GM23338 (cell line): ENCODE data around the gene SLC35B4. TPM values are rescaled to one million over a fixed set of nuclear protein-coding genes. Genes with fewer than 3 reads are reported as not detected.

ENCODE experiments used
- CTCF ChIP-seq, 2 experiments: fragments of 200-600 bp in 1 of 2; sonication (generic) in 1 of 2; conservative IDR thresholded peaks; 2 replicates each; pipeline versions ENCODE4 v1.5.1 to v1.6.1; 2016 to 2017; ENCODE audit warnings: antibody characterized with exemption in 2 of 2, low read depth in 2 of 2, mild to moderate bottlenecking in 2 of 2, moderate library complexity in 1 of 2
- JUNB ChIP-seq: IDR thresholded peaks from one replicate; pipeline ENCODE4 v1.6.1; 2016; ENCODE audit warnings: antibody characterized with exemption; ENCODE audit not compliant: unreplicated experiment
- STAT1 ChIP-seq: IDR thresholded peaks from one replicate; pipeline ENCODE4 v1.6.1; 2016; ENCODE audit warnings: antibody characterized with exemption; ENCODE audit not compliant: unreplicated experiment
- ZNF331 ChIP-seq: fragments of 250-450 bp; sonication (Bioruptor Pico); IDR thresholded peaks from 2 replicates; pipeline ENCODE4 v1.5.0; 2020; ENCODE audit warnings: low read depth, mild to moderate bottlenecking, moderate library complexity
- polyA plus RNA-seq: library from polyadenylated mRNA; unstranded; fragments of >200 nt; fragmentation: Nextera tagmentation; extraction: Ambion mirVana; gene quantifications from 2 replicates; pipeline ENCODE4 v1.2.1, GENCODE V29; 2016
- total RNA-seq: library from RNA; depleted of rRNA; stranded (reverse); fragments of >200 nt; shearing (Covaris generic); gene quantifications from 2 replicates; pipeline ENCODE4 v1.2.3, GENCODE V29; 2014
- TF ChIP-seq, protein P1 (sequence below): fragments of 250-450 bp; sonication (Bioruptor Pico); IDR thresholded peaks from 2 replicates; pipeline ENCODE4 v1.5.0; 2020; ENCODE audit warnings: mild to moderate bottlenecking, moderate library complexity
- TF ChIP-seq, protein P2 (sequence below): IDR thresholded peaks from one replicate; pipeline ENCODE4 v1.6.1; 2018; ENCODE audit warnings: antibody characterized with exemption; ENCODE audit not compliant: unreplicated experiment

Gene SLC35B4
- total and polyA plus RNA-seq, 2 experiments from 2014 or later = 22.6 to 29.7 TPM

DNA sequence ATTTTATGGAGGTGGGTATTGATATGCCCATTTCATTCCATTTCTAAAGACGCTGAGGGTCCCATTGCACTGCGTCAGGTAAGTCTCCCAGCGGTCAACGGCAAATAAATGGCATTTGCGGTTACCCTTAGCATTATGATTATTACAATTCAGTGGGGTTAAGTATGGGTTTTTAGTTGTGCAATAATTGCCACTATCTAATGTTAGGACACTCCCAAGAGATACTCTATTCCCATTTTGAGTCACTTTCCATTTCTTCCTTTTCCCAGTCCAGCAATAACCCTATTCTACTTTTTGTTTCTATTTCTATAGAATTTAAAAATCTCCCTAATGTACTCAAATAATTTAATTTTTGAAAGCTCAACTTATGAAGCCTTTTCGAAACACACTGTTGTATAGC, 4.0 kb downstream of the SLC35B4 start (continued):
- TF ChIP-seq, protein P1, sequence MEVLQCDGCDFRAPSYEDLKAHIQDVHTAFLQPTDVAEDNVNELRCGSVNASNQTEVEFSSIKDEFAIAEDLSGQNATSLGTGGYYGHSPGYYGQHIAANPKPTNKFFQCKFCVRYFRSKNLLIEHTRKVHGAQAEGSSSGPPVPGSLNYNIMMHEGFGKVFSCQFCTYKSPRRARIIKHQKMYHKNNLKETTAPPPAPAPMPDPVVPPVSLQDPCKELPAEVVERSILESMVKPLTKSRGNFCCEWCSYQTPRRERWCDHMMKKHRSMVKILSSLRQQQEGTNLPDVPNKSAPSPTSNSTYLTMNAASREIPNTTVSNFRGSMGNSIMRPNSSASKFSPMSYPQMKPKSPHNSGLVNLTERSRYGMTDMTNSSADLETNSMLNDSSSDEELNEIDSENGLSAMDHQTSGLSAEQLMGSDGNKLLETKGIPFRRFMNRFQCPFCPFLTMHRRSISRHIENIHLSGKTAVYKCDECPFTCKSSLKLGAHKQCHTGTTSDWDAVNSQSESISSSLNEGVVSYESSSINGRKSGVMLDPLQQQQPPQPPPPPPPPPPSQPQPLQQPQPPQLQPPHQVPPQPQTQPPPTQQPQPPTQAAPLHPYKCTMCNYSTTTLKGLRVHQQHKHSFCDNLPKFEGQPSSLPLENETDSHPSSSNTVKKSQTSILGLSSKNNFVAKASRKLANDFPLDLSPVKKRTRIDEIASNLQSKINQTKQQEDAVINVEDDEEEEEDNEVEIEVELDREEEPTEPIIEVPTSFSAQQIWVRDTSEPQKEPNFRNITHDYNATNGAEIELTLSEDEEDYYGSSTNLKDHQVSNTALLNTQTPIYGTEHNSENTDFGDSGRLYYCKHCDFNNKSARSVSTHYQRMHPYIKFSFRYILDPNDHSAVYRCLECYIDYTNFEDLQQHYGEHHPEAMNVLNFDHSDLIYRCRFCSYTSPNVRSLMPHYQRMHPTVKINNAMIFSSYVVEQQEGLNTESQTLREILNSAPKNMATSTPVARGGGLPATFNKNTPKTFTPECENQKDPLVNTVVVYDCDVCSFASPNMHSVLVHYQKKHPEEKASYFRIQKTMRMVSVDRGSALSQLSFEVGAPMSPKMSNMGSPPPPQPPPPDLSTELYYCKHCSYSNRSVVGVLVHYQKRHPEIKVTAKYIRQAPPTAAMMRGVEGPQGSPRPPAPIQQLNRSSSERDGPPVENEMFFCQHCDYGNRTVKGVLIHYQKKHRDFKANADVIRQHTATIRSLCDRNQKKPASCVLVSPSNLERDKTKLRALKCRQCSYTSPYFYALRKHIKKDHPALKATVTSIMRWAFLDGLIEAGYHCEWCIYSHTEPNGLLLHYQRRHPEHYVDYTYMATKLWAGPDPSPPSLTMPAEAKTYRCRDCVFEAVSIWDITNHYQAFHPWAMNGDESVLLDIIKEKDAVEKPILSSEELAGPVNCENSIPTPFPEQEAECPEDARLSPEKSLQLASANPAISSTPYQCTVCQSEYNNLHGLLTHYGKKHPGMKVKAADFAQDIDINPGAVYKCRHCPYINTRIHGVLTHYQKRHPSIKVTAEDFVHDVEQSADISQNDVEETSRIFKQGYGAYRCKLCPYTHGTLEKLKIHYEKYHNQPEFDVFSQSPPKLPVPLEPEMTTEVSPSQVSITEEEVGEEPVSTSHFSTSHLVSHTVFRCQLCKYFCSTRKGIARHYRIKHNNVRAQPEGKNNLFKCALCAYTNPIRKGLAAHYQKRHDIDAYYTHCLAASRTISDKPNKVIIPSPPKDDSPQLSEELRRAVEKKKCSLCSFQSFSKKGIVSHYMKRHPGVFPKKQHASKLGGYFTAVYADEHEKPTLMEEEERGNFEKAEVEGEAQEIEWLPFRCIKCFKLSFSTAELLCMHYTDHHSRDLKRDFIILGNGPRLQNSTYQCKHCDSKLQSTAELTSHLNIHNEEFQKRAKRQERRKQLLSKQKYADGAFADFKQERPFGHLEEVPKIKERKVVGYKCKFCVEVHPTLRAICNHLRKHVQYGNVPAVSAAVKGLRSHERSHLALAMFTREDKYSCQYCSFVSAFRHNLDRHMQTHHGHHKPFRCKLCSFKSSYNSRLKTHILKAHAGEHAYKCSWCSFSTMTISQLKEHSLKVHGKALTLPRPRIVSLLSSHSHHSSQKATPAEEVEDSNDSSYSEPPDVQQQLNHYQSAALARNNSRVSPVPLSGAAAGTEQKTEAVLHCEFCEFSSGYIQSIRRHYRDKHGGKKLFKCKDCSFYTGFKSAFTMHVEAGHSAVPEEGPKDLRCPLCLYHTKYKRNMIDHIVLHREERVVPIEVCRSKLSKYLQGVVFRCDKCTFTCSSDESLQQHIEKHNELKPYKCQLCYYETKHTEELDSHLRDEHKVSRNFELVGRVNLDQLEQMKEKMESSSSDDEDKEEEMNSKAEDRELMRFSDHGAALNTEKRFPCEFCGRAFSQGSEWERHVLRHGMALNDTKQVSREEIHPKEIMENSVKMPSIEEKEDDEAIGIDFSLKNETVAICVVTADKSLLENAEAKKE (CRISPR knock-in tag) = no peak
- TF ChIP-seq STAT1 (no peak), ZNF331 (no peak), CTCF (conservative IDR thresholded peaks at IDR 0.05; ENCODE audit: low read depth in 2 of 2) (no peak), JUNB (no peak)
- TF ChIP-seq, protein P2, sequence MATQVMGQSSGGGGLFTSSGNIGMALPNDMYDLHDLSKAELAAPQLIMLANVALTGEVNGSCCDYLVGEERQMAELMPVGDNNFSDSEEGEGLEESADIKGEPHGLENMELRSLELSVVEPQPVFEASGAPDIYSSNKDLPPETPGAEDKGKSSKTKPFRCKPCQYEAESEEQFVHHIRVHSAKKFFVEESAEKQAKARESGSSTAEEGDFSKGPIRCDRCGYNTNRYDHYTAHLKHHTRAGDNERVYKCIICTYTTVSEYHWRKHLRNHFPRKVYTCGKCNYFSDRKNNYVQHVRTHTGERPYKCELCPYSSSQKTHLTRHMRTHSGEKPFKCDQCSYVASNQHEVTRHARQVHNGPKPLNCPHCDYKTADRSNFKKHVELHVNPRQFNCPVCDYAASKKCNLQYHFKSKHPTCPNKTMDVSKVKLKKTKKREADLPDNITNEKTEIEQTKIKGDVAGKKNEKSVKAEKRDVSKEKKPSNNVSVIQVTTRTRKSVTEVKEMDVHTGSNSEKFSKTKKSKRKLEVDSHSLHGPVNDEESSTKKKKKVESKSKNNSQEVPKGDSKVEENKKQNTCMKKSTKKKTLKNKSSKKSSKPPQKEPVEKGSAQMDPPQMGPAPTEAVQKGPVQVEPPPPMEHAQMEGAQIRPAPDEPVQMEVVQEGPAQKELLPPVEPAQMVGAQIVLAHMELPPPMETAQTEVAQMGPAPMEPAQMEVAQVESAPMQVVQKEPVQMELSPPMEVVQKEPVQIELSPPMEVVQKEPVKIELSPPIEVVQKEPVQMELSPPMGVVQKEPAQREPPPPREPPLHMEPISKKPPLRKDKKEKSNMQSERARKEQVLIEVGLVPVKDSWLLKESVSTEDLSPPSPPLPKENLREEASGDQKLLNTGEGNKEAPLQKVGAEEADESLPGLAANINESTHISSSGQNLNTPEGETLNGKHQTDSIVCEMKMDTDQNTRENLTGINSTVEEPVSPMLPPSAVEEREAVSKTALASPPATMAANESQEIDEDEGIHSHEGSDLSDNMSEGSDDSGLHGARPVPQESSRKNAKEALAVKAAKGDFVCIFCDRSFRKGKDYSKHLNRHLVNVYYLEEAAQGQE = no peak
